GM04503 (cell line): ENCODE data around the gene UNC45B.
"Not testable (repeated sequence)": the region's sequence is repeated elsewhere in the genome, so short reads cannot be mapped to it uniquely, and the experiment has no call there.

Experiments used
- DNase-seq: peaks from one replicate; pipeline ENCODE4 v3.0.0-alpha.2; 2012; ENCODE audit warnings: low read depth

The UNC45B gene

DNA sequence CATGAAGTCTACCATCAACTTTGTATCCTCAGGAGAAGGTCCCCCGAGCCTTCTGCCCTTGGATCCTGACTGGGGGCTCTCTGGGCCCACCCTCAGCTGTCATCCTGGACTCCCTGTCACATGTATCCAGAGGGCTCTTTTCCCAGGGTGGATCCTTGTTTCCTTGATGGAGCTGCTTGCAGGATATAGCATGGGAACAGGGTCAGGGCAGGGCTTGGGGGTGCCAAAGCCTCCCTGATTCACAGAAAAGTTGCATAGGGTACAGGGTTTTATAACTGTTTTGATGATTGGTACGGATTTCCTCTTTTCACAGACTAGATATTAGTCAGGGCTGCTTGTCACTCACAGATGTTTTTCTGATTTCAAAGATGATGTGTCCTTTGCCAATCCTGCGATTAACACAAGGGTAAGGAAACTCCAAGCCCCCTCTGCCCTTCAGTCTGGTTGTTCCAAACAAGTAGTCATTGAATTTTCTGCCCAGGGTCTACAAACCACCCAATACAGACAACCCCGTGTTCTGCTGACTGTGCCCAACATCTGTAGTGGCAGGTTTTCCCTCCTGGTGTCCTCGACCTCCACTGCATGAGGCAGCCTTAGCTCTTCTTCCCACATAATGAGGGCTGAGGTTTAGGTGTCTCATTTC lies 67.1 kb downstream of the UNC45B start:
- DNase-seq = no peak

DNA sequence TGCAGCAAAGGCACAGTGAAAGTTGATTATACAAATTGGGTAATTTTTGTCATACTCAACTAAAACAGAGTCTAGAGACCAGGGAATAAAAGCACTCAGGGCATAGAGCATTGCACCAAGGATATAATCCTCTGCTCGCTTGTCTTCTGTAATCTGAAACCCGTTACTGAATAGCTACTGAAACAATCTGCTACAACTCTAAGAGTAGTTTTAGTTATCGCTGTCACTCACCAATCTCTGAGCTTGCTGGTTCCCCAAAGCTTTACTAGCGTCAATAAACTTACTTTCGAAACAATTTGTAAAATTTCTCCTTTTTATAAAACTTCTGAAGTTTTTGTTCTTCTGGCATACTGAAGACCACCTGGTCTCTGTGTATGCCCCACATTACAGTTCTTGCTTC lies 69.5 kb downstream of the UNC45B start:
- DNase-seq = no peak

DNA sequence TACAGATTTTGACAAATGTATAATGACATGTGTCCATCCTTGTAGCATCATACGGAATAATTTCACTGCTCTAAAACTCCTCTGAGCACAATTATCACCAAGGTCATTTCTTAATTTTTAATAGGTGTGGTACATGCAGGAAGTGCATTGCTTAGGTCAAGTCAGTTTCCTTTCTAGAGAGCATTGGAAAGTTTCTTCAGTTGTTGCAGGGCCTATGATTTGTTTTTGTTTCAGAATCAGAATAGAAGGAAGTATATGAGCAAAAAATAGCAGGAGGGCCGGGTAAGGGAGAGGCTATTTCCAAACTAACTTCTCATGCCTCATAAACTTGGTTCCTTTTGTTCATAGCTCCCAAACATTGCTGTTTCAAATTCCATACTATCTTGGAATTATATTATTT lies 71.3 kb downstream of the UNC45B start:
- no peak for DNase-seq

GRCh38 chr17:35222452-35222851 lies 74.8 kb downstream of the UNC45B start:
- DNase-seq = no peak

- DNase-seq = no peak
Measured at GRCh38 chr17:35224436-35224835, 76.8 kb downstream of the UNC45B start.

DNA sequence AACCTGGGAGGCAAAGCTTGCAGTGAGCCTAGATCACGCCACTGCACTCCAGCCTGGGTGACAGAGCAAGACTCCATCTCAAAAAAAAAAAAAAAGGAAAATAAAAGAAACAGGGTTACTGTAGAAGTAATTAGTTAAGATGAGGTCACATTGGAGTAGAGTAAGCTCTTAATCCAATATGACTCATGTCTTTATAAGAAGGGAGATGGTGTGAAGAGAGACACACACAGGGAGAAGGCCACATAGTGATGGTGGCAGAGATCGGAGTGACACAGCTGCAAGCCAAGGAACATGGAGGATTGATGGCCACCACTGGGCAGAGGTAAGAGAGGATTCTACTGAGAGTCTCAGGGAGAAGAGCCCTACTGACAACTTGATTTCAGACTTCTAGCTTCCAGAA lies 79.9 kb downstream of the UNC45B start:
- no peak for DNase-seq

DNA sequence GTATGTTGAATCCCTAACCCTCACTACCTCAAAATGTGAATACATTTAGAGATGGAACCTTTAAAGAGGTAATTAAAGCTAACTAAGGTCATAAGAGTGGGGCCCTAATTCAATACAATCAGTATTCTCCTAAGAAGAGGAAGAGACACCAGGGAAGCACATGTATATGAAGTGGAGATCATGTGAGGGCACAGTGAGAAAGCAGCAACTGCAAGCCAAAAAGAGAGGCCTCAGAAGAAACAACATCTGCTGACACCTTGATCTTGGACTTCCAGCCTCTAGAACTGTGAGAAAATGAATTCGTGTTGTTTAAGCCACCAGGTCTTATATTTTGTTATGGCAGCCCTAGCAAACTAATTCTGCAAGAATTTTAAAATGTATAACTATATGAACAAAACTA lies 82.0 kb downstream of the UNC45B start:
- no peak for DNase-seq

- DNase-seq = not testable (repeated sequence)
Measured at GRCh38 chr17:35234315-35234714, 86.7 kb downstream of the UNC45B start.

- no peak for DNase-seq
Measured at GRCh38 chr17:35235289-35235688, 87.7 kb downstream of the UNC45B start.

DNA sequence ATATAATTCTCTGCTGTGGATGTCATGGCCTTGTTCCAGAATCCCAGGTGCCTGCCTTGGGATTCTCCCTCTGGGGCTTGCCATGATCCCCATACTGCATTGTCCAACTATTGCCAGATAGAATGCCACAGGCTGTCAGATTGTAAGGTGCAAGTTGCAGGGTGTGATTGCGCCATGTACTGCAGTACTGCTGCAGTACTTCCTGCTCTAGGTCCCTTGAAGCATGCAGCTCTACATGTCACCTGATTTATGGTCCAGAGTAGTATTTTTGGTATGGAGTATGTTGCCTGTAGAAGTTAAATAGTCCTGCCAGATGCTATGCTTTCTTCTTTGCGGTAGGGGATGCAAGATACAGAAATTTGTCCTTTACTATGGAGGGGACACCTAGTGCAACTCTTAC lies 88.3 kb downstream of the UNC45B start:
- no peak for DNase-seq

GRCh38 chr17:35236821-35237220 lies 89.2 kb downstream of the UNC45B start:
- no peak for DNase-seq

DNA sequence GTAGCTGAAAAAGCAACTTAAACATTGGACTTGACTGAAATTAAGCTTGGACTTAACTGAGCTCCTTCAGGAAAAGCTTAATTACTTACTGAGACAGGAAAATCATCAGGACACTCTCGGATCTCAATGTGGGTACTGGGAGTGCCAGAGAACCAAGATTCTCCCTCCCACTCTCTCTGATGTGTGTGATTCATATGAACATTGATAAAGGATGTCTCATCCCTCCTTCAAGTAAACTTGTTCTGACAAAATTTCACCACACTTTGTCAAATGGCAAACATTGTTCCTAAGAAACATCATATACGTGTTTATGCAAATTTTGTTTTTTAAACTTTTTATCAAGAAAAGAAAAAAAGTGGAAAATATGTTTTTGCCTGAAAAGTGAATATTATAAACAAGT lies 91.2 kb downstream of the UNC45B start:
- no peak for DNase-seq
